ENCODE data around the gene KCNK18.

GRCh38 chr10:117239051-117239450, 41.8 kb downstream of the KCNK18 start:
- no peak for TF ChIP-seq CTCF (IDR thresholded peaks at IDR 0.05)
- TF ChIP-seq POLR2A (IDR thresholded peaks at IDR 0.05), result no peak
